Retinal pigment epithelial cell (primary cell): ENCODE measurements around the gene RHBG.
"Not testable (repeated sequence)": the region's sequence is repeated elsewhere in the genome, so short reads cannot be mapped to it uniquely, and the experiment has no call there.

Experiments used
- DNase-seq: peaks from one replicate; pipeline ENCODE4 v3.0.0-alpha.2; 2010; ENCODE audit warnings: low read depth
- H3K4me3 ChIP-seq: 2 replicates; pipeline ENCODE4 v1.5.1; 2011; ENCODE audit warnings: mild to moderate bottlenecking, low read length, control low read depth, moderate library complexity
- CTCF ChIP-seq: conservative IDR thresholded peaks from 2 replicates; pipeline ENCODE4 v1.5.1; 2011; ENCODE audit warnings: low read depth, low read length, control low read depth, inconsistent platforms

RHBG gene

DNA sequence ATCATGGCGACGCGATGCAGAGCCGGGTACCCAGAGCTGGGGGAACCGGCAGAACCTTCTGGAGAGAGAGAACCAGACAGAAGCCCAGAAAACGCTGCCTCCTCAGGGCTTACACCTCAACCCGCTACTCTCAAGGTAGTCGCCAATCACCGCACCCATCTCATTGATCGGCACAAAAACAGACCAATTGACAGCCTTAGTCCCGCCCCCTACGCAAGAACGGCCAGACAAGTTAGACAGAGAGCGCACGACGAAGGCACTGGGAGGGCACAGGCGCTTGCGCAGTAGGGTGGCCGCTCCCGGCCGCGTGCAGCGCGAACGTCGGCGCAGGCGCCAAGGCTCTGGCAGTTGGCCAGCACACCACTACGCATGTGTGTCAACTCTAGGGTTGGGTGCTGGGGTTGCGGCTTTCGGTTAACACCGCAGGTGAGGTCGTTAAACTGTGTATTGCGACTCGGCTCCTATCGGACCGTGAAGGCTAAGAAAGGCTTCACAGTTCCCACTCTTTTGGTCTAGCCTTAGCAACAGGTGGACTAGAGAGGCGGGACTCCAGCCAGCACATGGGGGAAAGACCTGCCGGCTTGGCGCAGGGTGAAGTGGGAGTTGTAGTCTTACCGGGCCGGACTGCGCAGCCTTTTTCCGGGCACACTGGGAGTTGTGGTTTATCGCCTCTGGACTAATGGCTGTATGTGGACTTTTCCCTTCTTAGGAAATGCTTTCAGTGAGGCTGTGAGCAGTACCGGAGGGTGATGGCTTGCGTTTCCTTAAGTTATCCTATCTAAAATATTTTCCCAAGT, 30.6 kb upstream of the RHBG start, which contains the start of the genes CCT3 and TSACC:
Gene CCT3 (minus strand): TSS at position 113 of the 797 bp plus-strand sequence. CDS start 108 bp downstream, at position 5.
Gene TSACC (plus strand): TSS at position 347 of the 797 bp plus-strand sequence. CDS start 1,232 bp downstream, outside the sequence.
- peak; percentile 100 for DNase-seq
- H3K4me3 ChIP-seq = peak within 1 kb of the TSS; percentile 95
- no peak for TF ChIP-seq CTCF

DNA sequence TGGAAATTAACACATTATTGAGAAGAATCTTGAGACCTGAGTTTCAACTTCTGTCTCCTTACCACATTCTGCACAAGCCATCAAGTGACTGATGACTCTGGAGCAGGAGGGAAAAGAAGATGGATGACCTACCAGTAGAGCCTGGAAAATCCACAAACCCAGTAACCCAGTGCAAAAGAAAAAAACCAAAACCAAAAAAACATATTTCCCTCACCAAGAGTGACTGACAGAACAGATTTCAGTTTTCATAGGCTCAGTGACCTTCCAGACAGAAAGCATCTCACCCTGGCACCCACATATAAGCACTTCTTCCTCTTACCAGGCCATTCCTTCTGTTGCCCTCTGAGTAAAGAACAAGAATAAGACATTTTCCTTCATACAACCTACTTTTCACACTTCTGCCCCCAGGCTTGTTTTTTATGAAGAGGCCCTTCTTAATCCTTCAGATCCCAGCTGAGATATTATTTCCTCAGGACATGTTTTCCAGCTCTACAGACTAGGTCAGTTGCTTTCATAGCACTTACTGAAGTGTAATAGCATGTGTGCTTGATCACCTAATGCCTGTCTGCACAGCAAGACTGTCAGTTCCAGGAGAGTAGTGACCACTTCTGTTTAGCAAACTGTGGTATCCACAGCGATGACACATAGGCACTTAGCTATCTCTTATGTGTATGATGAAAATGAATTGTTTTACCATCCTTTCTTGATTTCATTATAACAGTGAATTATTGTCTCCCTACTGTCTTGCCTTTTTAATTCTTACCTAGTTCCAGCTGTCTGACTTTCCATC, 26.6 kb upstream of the RHBG start:
- H3K4me3 ChIP-seq = no peak overlapping the region
- no peak for TF ChIP-seq CTCF
- DNase-seq = no peak

DNA sequence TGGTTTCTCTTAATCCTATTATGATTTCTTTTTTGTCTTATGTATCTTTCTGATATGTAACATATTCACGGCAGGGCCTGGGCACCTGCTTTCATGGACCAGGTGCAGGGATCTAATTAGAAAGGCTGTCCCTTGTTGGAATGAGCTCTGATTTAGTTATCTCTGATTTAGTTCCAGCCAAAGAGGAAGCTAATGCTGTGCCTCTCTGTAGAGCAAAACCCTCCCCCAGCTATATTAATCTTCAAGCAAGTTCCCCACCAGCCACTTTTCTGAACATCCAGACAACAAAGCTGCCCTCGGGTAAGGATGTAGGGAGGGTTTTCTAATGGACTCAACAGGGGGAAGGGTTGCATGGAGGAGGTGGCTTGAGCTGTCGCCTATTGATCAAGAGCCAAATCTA, 24.6 kb upstream of the RHBG start:
- no peak overlapping the region for H3K4me3 ChIP-seq
- DNase-seq = no peak
- no peak for TF ChIP-seq CTCF

- not testable (repeated sequence) for DNase-seq, H3K4me3 ChIP-seq
These were observed 23.0 kb upstream of the RHBG start for GRCh38 chr1:156346035-156346434.

GRCh38 chr1:156346636-156347035, 22.4 kb upstream of the RHBG start:
- no peak for DNase-seq
- no peak for TF ChIP-seq CTCF
- no peak overlapping the region for H3K4me3 ChIP-seq

DNA sequence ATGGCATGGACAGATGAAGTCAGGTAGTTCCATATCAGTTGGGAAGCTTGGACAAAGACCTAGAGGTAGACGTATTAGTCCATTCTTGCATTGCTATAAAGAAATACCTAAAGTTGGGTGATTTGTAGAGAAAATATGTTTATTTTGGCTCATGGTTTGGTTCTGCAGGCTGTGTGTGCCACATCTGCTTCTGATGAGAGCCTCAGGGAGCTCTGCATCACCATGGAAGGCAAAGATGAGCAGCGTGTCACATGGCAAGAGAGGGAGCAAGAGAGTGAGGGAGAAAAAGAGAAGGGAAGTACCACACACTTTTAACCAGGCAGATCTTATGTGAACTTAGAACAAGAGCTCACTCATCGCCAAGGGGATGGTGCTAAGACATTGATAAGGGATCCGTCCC, 21.7 kb upstream of the RHBG start:
- H3K4me3 ChIP-seq = no peak overlapping the region
- TF ChIP-seq CTCF = no peak
- no peak for DNase-seq

- not testable (repeated sequence) for DNase-seq, H3K4me3 ChIP-seq
These were observed 16.5 kb upstream of the RHBG start for GRCh38 chr1:156352481-156352880.

DNA sequence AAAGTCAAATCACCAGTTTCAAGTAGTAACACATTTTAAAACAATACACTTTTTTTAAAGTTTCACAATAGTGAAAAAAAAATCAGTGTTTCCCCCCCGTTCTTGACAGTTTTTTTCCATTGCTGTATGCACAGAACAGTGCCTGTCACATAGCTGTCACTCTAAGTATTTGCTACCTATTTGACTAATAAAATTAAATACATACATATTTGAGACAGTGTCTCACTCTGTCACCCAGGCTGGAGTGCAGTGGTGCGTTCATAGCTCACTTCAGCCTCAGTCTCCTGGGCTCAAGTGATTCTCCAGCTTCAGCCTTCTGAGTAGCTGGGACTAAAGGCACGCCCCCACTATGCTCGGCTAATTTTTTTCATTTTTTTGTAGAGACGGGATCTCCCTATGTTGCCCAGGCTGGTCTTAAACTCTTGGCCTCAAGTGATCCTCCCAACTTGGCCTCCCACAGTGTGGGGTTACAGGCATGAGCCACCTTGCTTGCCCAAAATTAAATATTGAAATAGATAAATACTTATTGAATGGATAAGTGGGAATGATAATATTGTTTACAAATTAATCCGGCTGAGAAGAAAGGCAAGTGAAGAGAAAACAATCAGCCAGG, 12.6 kb upstream of the RHBG start:
- TF ChIP-seq CTCF = no peak
- no peak for DNase-seq
- H3K4me3 ChIP-seq = no peak overlapping the region
